Testis (tissue), 5 donors: ENCODE measurements around the gene SLC29A3. TPM values are rescaled to one million over a fixed set of nuclear protein-coding genes. Genes with fewer than 3 reads are reported as not detected.

ENCODE experiments used
- DNase-seq: peaks from one replicate; pipeline ENCODE4 v3.0.0-alpha.2; 2019
- H3K27ac ChIP-seq, 2 donors: fragments of 200-600 bp; sonication (generic); one replicate each; pipeline ENCODE4 v1.5.1; 2019
- H3K27me3 ChIP-seq: fragments of 200-600 bp; sonication (generic); one replicate; pipeline ENCODE4 v1.5.1; 2019
- H3K36me3 ChIP-seq: fragments of 200-600 bp; sonication (generic); one replicate; pipeline ENCODE4 v1.5.1; 2017; ENCODE audit warnings: low read depth; ENCODE audit errors: missing control alignments
- H3K4me1 ChIP-seq: fragments of 200-600 bp; sonication (generic); one replicate; pipeline ENCODE4 v1.5.1; 2019
- H3K4me3 ChIP-seq, 2 donors: fragments of 200-600 bp; sonication (generic); one replicate each; pipeline ENCODE4 v1.5.1; 2017 to 2019
- H3K9me3 ChIP-seq: fragments of 200-600 bp; sonication (generic); one replicate; pipeline ENCODE4 v1.5.1; 2017
- POLR2A ChIP-seq: fragments of 450-650 bp; IDR thresholded peaks from one replicate; pipeline ENCODE4 v1.6.1; 2017; ENCODE audit warnings: antibody characterized with exemption, mild to moderate bottlenecking, moderate library complexity
- WGBS, 2 donors: methylation state at CpG; one replicate each; pipeline ENCODE4 v1.1.5; 2018; 5-methylcytosine and 5-hydroxymethylcytosine counted together
- intact Hi-C: fragments of 100-400 bp; cut with DNase I; formaldehyde crosslinking; loops from one replicate; pipeline ENCODE4 v1.15.1; 2023; ENCODE audit warnings: low total_unique reads
- long read RNA-seq, 2 donors: transcript quantifications; one replicate each; lab custom pipeline, GENCODE V29; 2026
- polyA plus RNA-seq: library from polyadenylated mRNA; stranded (reverse); fragments of 350-450 nt; fragmentation: Illumina TruSeq; extraction: RNeasy Lipid Tissue Mini Kit (QIAGEN cat#74804); gene quantifications from one replicate; pipeline ENCODE4 v1.2.3, GENCODE V29; 2014; ENCODE audit warnings: low read depth, low replicate concordance; ENCODE audit not compliant: insufficient read depth
- total RNA-seq, 2 donors: library from RNA; depleted of rRNA; stranded (reverse); fragments of >200 nt; gene quantifications; one replicate each; pipeline ENCODE4 v1.2.3, GENCODE V29; 2016
- TF ChIP-seq, protein P1 (sequence below), 3 experiments: fragments of 450-650 bp in 2 of 3; fragments of 200-600 bp in 1 of 3; sonication (generic) in 1 of 3; IDR thresholded peaks; one replicate each; pipeline ENCODE4 v1.5.1; 2016 to 2019; ENCODE audit warnings: antibody characterized with exemption in 3 of 3, mild to moderate bottlenecking in 2 of 3, moderate library complexity in 1 of 3

Gene SLC29A3
- total RNA-seq = 10 to 100 TPM; 10.7 to 14.0 TPM
- polyA plus RNA-seq = 12.7 TPM
- long read RNA-seq, donor 1, partial matches to known transcripts = 0 of 4 reads
- long read RNA-seq, donor 1, other reads (novel, unspliced or antisense) = 0 of 4 reads
- long read RNA-seq, donor 2, partial matches to known transcripts = 0 of 4 reads
- long read RNA-seq, donor 2, other reads (novel, unspliced or antisense) = 0 of 4 reads

DNA sequence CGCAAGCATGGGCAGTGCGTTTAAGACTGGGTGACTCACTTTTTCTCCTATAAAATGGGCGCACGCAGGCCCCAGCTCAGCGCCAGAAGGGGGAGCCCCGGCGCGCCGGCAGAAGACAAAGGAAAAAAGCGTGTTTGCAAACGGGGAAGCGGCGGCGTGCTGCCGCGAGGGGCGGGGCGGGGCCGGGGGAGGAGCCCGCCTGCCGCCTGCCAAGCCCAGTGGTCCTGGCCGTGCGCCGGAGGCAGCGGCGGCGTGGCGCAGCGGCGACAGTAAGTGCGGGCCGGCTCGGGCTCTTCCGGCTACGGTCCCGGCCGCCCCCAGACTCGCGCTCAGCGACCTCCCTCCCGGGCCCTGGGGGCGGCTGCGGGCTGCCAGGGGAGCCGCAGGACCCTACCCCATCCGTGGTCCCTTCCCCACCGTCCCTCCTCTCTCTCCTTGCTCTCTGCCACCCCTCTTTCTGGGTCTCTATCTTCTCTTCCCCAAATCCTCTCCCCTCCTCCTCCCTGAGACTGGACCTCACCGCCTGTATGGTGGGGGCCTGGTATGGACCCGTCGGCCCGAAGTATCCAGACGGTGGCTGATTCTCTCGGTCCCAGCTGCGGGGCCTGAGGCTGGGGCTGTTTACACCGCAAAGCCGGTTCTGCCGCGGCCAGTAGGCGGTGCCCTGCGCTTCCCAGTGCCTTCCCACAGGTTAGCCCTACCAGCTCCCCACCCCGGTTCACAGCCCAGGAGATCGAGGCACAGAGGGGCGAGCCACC is at the start of gene SLC29A3:
SLC29A3 (plus strand) TSS at position 218 of the 758 bp plus-strand sequence; CDS start at position 269, 51 bp downstream.
- peak; percentile 85 for DNase-seq
- peaks cover 16% of the 10 kb centered on the region for H3K4me1 ChIP-seq
- H3K9me3 ChIP-seq = no peaks in the 10 kb centered on the region
- TF ChIP-seq POLR2A = no peak
- TF ChIP-seq, protein P1, sequence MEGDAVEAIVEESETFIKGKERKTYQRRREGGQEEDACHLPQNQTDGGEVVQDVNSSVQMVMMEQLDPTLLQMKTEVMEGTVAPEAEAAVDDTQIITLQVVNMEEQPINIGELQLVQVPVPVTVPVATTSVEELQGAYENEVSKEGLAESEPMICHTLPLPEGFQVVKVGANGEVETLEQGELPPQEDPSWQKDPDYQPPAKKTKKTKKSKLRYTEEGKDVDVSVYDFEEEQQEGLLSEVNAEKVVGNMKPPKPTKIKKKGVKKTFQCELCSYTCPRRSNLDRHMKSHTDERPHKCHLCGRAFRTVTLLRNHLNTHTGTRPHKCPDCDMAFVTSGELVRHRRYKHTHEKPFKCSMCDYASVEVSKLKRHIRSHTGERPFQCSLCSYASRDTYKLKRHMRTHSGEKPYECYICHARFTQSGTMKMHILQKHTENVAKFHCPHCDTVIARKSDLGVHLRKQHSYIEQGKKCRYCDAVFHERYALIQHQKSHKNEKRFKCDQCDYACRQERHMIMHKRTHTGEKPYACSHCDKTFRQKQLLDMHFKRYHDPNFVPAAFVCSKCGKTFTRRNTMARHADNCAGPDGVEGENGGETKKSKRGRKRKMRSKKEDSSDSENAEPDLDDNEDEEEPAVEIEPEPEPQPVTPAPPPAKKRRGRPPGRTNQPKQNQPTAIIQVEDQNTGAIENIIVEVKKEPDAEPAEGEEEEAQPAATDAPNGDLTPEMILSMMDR (IDR thresholded peaks at IDR 0.05) = peak; percentile 30 to 57 (median 50)
- peak within 1 kb of the TSS; percentile 65 to 83 for H3K4me3 ChIP-seq
- H3K27me3 ChIP-seq = no peaks in the 10 kb centered on the region
- no peaks in the 10 kb centered on the region for H3K36me3 ChIP-seq
- 1% methylated on average over 49 to 55 of the region's 62 CpGs for WGBS, 2 donors
- peak within 1 kb of the TSS; percentile 63 to 80 for H3K27ac ChIP-seq
- intact Hi-C loops = loop anchor here (10.0 kb wide), 1 partner anchor 256 kb away; no protein-coding TSS in a partner anchor

DNA sequence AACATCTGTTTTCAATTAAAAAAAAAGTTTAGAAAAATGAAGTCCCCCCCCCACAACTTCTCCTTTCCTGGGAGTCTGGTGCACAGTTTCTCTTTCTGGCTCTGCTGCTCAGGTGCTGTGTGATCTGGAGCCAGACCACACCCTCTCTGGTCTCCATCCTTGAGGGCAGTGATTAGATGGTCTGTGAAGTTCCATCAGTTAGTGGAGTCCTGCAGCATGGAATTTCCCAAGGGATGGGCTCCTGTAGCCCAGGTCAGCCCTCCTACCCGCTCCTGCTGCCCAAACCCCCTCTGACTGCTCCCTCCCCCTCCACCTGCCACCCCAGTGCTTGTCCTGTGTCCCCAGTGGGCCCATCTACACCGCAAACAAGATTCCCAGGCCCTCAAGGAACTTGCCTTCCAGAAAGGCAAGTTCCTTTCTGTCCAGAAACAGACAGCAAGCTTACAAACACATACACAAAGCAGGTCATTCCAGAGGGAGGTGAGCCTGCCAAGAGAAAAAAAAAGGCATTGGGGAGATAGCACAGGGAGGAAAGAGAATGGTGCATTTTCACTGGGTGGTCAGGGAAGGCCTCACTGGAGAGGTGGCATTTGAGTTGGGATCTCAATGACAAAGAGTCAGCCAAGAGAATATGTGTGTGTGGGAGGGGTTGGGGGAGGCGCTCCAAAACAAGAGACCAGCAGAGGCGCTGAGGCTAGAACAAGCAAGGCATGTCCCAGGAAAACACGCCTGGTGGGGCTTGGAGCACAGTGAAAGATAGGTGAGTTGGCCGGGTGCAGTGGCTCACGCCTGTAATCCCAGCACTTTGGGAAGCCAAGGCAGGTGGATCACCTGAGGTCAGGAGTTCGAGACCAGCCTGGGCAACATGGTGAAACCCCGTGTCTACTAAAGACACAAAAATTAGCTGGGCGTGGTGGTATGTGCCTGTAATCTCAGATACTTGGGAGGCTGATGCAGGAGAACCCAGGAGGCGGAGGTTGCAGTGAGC is 49.5 kb upstream of the SLC29A3 start:
- Histone ChIP-seq H3K4me3 (no peak overlapping the region), H3K9me3 (no peaks in the 10 kb centered on the region), H3K4me1 (peaks cover 22% of the 10 kb centered on the region), H3K36me3 (no peaks in the 10 kb centered on the region), H3K27ac (no peak overlapping the region), H3K27me3 (no peaks in the 10 kb centered on the region)
- intact Hi-C loops = loop anchor here (10.0 kb wide), 2 partner anchors 55 to 345 kb away; partner anchors contain the start of gene UNC5B
- 54 to 58% methylated on average over 10 to 11 of the region's 11 CpGs for WGBS, 2 donors
- peak; percentile 81 for DNase-seq
- no peak for TF ChIP-seq POLR2A
- TF ChIP-seq, protein P1 (IDR thresholded peaks at IDR 0.05) = no peak

DNA sequence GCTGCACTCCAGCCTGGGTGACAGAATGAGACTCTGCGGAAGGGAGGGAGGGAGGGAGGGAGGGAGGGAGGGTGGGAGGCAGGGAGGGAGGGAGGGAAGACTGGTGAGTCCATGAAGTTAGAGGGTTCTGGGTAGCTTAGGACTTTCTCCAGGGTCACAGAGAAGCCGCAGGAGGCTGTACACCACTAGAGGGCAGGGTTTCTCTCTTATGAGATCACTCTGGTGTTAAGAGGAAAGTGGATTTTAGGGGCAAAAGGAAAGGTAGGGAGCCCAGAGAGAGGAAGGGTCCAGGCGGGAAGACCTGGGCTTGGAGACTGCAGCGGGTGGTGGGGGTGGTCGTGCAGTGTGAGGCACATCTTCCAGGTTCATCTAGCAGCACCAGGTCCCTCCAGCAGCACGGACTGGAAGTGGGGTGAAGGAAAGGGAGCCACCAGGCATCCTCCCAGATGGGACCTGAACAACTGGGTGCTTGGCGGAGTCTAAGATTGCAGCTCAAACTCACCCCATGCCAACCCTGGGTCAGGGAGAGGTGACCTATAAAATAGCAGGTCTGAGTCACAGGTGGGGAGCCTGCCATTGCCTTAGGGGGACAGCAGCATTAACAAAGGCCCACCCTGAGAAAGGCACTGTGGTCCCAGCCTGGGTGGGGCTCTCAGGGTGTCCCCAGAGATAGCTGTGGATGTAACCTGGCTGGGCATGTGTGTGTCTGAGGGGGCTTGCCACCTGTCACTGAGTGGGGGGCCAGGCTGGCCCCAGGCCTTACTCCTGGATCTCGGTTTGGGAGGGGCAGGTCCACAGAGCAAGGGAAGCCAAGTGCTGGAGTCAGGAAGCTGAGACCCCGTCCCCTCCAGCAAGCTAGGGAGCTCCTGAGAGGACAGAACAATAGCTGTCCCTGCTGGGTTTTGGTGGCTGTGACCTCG is 48.5 kb upstream of the SLC29A3 start:
- H3K27me3 ChIP-seq = no peaks in the 10 kb centered on the region
- H3K9me3 ChIP-seq = no peaks in the 10 kb centered on the region
- peaks cover 22% of the 10 kb centered on the region for H3K4me1 ChIP-seq
- no peak for TF ChIP-seq POLR2A
- TF ChIP-seq, protein P1 (IDR thresholded peaks at IDR 0.05) = peak in 2 of 3 experiments; percentile 28 to 54
- peak; percentile 85 for DNase-seq
- no peak overlapping the region for H3K4me3 ChIP-seq
- intact Hi-C loops = loop anchor here (10.0 kb wide), 1 partner anchor 346 kb away; no protein-coding TSS in a partner anchor
- H3K27ac ChIP-seq = no peak overlapping the region
- no peaks in the 10 kb centered on the region for H3K36me3 ChIP-seq
- 68 to 69% methylated on average over 9 to 10 of the region's 10 CpGs for WGBS, 2 donors

DNA sequence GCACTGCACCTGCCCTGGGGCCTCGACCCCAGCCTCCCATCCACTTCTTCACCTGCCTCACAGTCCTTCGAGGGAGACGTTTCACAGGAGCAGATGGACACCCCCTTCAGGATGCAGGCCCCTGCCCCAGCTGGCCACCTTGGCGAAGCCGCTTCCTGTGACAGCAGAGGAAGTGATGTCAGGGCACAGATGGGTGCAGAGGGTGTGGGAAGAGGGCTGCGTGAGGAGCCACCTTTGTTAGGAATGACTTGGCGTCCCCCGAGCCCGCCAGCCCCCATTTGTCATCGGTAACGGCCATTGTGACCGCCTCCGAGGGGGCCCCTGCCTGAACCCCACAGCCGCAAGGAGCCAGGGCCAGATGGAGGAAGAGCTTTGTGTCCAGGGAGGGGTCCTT is 47.4 kb upstream of the SLC29A3 start:
- Histone ChIP-seq H3K27me3 (no peaks in the 10 kb centered on the region), H3K36me3 (no peaks in the 10 kb centered on the region), H3K9me3 (no peaks in the 10 kb centered on the region), H3K4me1 (peaks cover 22% of the 10 kb centered on the region), H3K27ac (no peak overlapping the region), H3K4me3 (no peak overlapping the region)
- DNase-seq = no peak
- intact Hi-C loops = loop anchor here (10.0 kb wide), 1 partner anchor 347 kb away; no protein-coding TSS in a partner anchor
- TF ChIP-seq POLR2A = no peak
- TF ChIP-seq, protein P1 (IDR thresholded peaks at IDR 0.05) = no peak
- WGBS, 2 donors = 80 to 90% methylated on average over 2 to 14 of the region's 14 CpGs
